Endothelial cell of umbilical vein (primary cell): ENCODE results near the gene GAB2. TPM values are rescaled to one million over a fixed set of nuclear protein-coding genes. Genes with fewer than 3 reads are reported as not detected.

Experiments
- BruUV-seq: library from RNA; stranded (reverse); fragments of 400-500 nt; replicated peaks from 2 replicates; lab custom pipeline; 2021; lab: Mats Ljungman, UMichigan
- CTCF ChIA-PET: fragments of 300-600, 350-600 bp; sonication (Branson Sonifier 250); formaldehyde crosslinking; loops from one replicate; lab custom pipeline; 2021; ENCODE audit warnings: antibody characterized with exemption, inconsistent platforms; lab: Charles Lee
- POLR2A ChIA-PET: fragments of 300-600, 350-600 bp; sonication (Branson Sonifier 250); formaldehyde crosslinking; loops from one replicate; lab custom pipeline; 2021; ENCODE audit warnings: antibody characterized with exemption, inconsistent platforms; lab: Charles Lee
- DNase-seq: peaks from one replicate; pipeline ENCODE4 v3.0.0-alpha.2; 2011; ENCODE audit warnings: low read depth, low spot score
- FAIRE-seq: peaks from 2 replicates; lab custom pipeline; 2011; peaks lifted over from hg19 to GRCh38; lab: Jason Lieb, UNC
- H2AFZ ChIP-seq: 2 replicates; pipeline ENCODE4 v1.6.0; 2012; ENCODE audit warnings: low read depth, low read length, control low read depth, inconsistent platforms
- H3K27ac ChIP-seq: 2 replicates; pipeline ENCODE4 v1.5.1; 2011; ENCODE audit warnings: low read depth, mild to moderate bottlenecking, control low read depth, low read length, moderate library complexity; ENCODE audit not compliant: insufficient read depth
- H3K27me3 ChIP-seq, 2 experiments: 2 replicates each; pipeline versions ENCODE4 v1.6.0 to v1.6.1; 2011; ENCODE audit warnings: low read length in 2 of 2, mixed read lengths in 1 of 2; ENCODE audit not compliant: control insufficient read depth in 2 of 2, insufficient read depth in 2 of 2
- H3K36me3 ChIP-seq, 2 experiments: 2 replicates in 1 of 2; 3 replicates in 1 of 2; pipeline ENCODE4 v1.5.1; 2011; ENCODE audit warnings: low read length in 2 of 2, mild to moderate bottlenecking in 1 of 2, moderate library complexity in 1 of 2; ENCODE audit not compliant: control insufficient read depth in 2 of 2, insufficient read depth in 2 of 2; ENCODE audit errors: extremely low read depth in 1 of 2
- H3K4me1 ChIP-seq: 3 replicates; pipeline ENCODE4 v1.5.1; 2011; ENCODE audit warnings: mild to moderate bottlenecking, low read length; ENCODE audit not compliant: control insufficient read depth, insufficient read depth; ENCODE audit errors: extremely low read depth
- H3K4me2 ChIP-seq: 2 replicates; pipeline ENCODE4 v1.6.1; 2011; ENCODE audit warnings: low read length, control low read depth, mixed read lengths; ENCODE audit not compliant: insufficient read depth
- H3K4me3 ChIP-seq, 3 experiments: fragments of 200-600 bp in 1 of 3; sonication (generic), shearing (Covaris generic) in 1 of 3; replicated peaks in 1 of 3; 2 replicates each; pipeline ENCODE4 v1.5.1; 2011 to 2016; ENCODE audit warnings: control low read depth in 3 of 3, low read length in 3 of 3, mild to moderate bottlenecking in 2 of 3, inconsistent platforms in 1 of 3, low read depth in 1 of 3, moderate library complexity in 1 of 3; ENCODE audit not compliant: insufficient read depth in 1 of 3
- H3K79me2 ChIP-seq: 2 replicates; pipeline ENCODE4 v1.6.0; 2012; ENCODE audit warnings: low read length, inconsistent platforms; ENCODE audit not compliant: control insufficient read depth, insufficient read depth
- H3K9ac ChIP-seq: replicated peaks from 2 replicates; pipeline ENCODE3; 2011; ENCODE audit warnings: low read length, control low read depth; ENCODE audit not compliant: insufficient read depth; ENCODE audit errors: extremely low read depth
- H3K9me1 ChIP-seq: replicated peaks from 3 replicates; pipeline ENCODE4 v1.6.0; 2011; ENCODE audit warnings: mild to moderate bottlenecking, low read length; ENCODE audit not compliant: control insufficient read depth, insufficient read depth; ENCODE audit errors: extremely low read depth
- H3K9me3 ChIP-seq: replicated peaks from 2 replicates; pipeline ENCODE4 v1.5.1; 2012; ENCODE audit warnings: low read length, inconsistent platforms; ENCODE audit not compliant: control insufficient read depth, insufficient read depth
- H4K20me1 ChIP-seq: replicated peaks from 2 replicates; pipeline ENCODE3; 2011; ENCODE audit warnings: mild to moderate bottlenecking, low read length; ENCODE audit not compliant: control insufficient read depth, insufficient read depth; ENCODE audit errors: extremely low read depth
- CTCF ChIP-seq, 2 donors: IDR thresholded peaks; 1 replicate in 1 of 2; 2 replicates in 1 of 2; pipeline ENCODE4 v1.5.1; 2011; ENCODE audit warnings: low read length in 2 of 2, mild to moderate bottlenecking in 2 of 2, moderate library complexity in 2 of 2, control low read depth in 1 of 2, inconsistent platforms in 1 of 2, low read depth in 1 of 2; ENCODE audit not compliant: insufficient read depth in 1 of 2; ENCODE audit errors: extremely low read depth in 1 of 2
- EZH2 ChIP-seq: IDR thresholded peaks from 2 replicates; pipeline ENCODE4 v1.6.1; 2012; ENCODE audit warnings: borderline replicate concordance, low read depth, mild to moderate bottlenecking, moderate library complexity, low read length, inconsistent platforms; ENCODE audit not compliant: severe bottlenecking
- FOS ChIP-seq: IDR thresholded peaks from 2 replicates; pipeline ENCODE4 v1.6.1; 2011; ENCODE audit warnings: mild to moderate bottlenecking, low read length, moderate library complexity, borderline replicate concordance; ENCODE audit not compliant: insufficient read depth
- GATA2 ChIP-seq: IDR thresholded peaks from 2 replicates; pipeline ENCODE4 v1.7.0; 2011; ENCODE audit warnings: low read depth, mild to moderate bottlenecking, moderate library complexity, mixed read lengths, low read length; ENCODE audit not compliant: insufficient read length, insufficient read depth
- JUN ChIP-seq: IDR thresholded peaks from 2 replicates; pipeline ENCODE4 v1.6.1; 2011; ENCODE audit warnings: borderline replicate concordance, low read depth; ENCODE audit not compliant: insufficient read length, insufficient read depth
- MYC ChIP-seq: IDR thresholded peaks from one replicate; pipeline ENCODE4 v1.6.1; 2011; ENCODE audit warnings: mild to moderate bottlenecking, low read depth, low read length
- POLR2A ChIP-seq: IDR thresholded peaks from 2 replicates; pipeline ENCODE4 v1.6.1; 2012; ENCODE audit warnings: low read depth, mild to moderate bottlenecking, control low read depth, low read length
- POLR2AphosphoS5 ChIP-seq: IDR thresholded peaks from 2 replicates; pipeline ENCODE4 v1.6.1; 2012; ENCODE audit warnings: low read depth, mild to moderate bottlenecking, control low read depth, low read length, moderate library complexity; ENCODE audit not compliant: insufficient read depth
- dilution Hi-C: fragments of 300-500 bp; cut with MboI; formaldehyde crosslinking; loops from one replicate; pipeline ENCODE4 v1.15.0; 2019; ENCODE audit warnings: low sequenced_read_pairs; ENCODE audit not compliant: extremely low pct_ligation_motif_present
- intact Hi-C: fragments of 100-400 bp; cut with micrococcal nuclease; formaldehyde crosslinking; loops from one replicate; pipeline ENCODE4 v1.10.0; 2022
- polyA plus RNA-seq, 4 experiments: library from polyadenylated mRNA; depleted of rRNA in 3 of 4; stranded (reverse) in 3 of 4; unstranded in 1 of 4; fragments of >200 nt; gene quantifications; 2 replicates each; pipeline versions ENCODE4 v1.2.1 to v1.2.3, GENCODE V29; 2011 to 2012; ENCODE audit warnings: missing spikeins in 1 of 4
- total RNA-seq: library from RNA; stranded (reverse); gene quantifications from 2 replicates; pipeline ENCODE4 v1.2.3, GENCODE V29; 2021
- TF ChIP-seq, protein P1 (sequence below): IDR thresholded peaks from 2 replicates; pipeline ENCODE4 v1.6.1; 2011; ENCODE audit not compliant: insufficient read depth, insufficient read length

GAB2 gene
- total and polyA plus RNA-seq, 2 donors (not counting 3 experiments of a cell fraction or from before 2014, with no cell fraction given): 19.6 to 39.6 TPM

DNA sequence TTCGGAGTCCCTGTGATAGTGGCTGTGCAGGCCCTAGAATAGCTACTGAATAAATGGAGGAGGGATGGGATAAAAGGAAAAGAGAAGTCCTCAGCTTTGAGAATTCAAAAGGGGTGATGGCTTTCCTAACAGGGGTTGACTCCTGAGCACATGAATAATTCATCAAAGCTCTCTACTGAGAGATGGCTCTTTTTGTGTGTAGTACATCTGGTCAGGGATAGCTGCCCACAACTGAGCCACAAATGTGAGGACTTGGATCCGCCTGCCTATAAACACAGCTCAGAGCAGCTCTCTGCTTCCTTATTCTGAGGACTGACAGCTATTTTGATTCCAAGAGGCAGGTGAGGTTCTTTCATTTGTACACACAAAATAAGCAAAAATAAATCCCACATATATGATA is 146.6 kb downstream of the GAB2 start:
- no peaks in the 10 kb centered on the region for H3K27me3 ChIP-seq
- no peak overlapping the region for H3K4me2 ChIP-seq
- H3K9me1 ChIP-seq: no peaks in the 10 kb centered on the region
- H3K4me3 ChIP-seq: no peak overlapping the region
- ChIA-PET POLR2A (no interaction called here), CTCF (interaction anchor here (0.9 to 1.0 kb wide), 2 partner anchors 10 to 293 kb away, joined by 3 to 4 read pairs; no protein-coding TSS in a partner anchor)
- H3K9ac ChIP-seq: no peak overlapping the region
- no peaks in the 10 kb centered on the region for H4K20me1 ChIP-seq
- H3K36me3 ChIP-seq: no peaks in the 10 kb centered on the region
- H3K27ac ChIP-seq: no peak overlapping the region
- BruUV-seq: no TSS peak
- TF ChIP-seq GATA2 (no peak), CTCF (IDR thresholded peaks at IDR 0.05; ENCODE audit: extremely low read depth in 1 of 2, insufficient read depth in 1 of 2, low read depth in 1 of 2, low read length in 2 of 2) (no peak), JUN (no peak), EZH2 (no peak), FOS (no peak), POLR2A (no peak), POLR2AphosphoS5 (no peak), MYC (no peak)
- TF ChIP-seq, protein P1, sequence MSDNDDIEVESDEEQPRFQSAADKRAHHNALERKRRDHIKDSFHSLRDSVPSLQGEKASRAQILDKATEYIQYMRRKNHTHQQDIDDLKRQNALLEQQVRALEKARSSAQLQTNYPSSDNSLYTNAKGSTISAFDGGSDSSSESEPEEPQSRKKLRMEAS: no peak
- dilution Hi-C loops: no loop called here
- DNase-seq: no peak
- FAIRE-seq: no peak
- no peak overlapping the region for H2AFZ ChIP-seq
- no peaks in the 10 kb centered on the region for H3K9me3 ChIP-seq
- intact Hi-C loops: no loop called here
- H3K4me1 ChIP-seq: no peaks in the 10 kb centered on the region
- H3K79me2 ChIP-seq: no peaks in the 10 kb centered on the region
